GM13976 (cell line): ENCODE results near the gene HAGHL.
A peak's percentile ranks its signal among the peaks of the same experiment; 100 is the strongest.

ENCODE experiments used
- DNase-seq: peaks from one replicate; pipeline ENCODE4 v3.0.0; 2012; ENCODE audit warnings: low spot score
- in situ Hi-C: fragments of 300-500 bp; cut with MboI; formaldehyde crosslinking; loops from one replicate; pipeline ENCODE4 v1.12.0; 2022; ENCODE audit warnings: low sequenced_read_pairs, mixed read lengths, inconsistent platforms; ENCODE audit not compliant: unreplicated experiment
- TF ChIP-seq, protein P1 (sequence below): IDR thresholded peaks from 2 replicates; pipeline ENCODE4 v1.5.1; 2012; ENCODE audit warnings: borderline replicate concordance, mild to moderate bottlenecking; ENCODE audit not compliant: insufficient read depth; ENCODE audit errors: extremely low read depth, missing control alignments, control extremely low read depth

The HAGHL gene

DNA sequence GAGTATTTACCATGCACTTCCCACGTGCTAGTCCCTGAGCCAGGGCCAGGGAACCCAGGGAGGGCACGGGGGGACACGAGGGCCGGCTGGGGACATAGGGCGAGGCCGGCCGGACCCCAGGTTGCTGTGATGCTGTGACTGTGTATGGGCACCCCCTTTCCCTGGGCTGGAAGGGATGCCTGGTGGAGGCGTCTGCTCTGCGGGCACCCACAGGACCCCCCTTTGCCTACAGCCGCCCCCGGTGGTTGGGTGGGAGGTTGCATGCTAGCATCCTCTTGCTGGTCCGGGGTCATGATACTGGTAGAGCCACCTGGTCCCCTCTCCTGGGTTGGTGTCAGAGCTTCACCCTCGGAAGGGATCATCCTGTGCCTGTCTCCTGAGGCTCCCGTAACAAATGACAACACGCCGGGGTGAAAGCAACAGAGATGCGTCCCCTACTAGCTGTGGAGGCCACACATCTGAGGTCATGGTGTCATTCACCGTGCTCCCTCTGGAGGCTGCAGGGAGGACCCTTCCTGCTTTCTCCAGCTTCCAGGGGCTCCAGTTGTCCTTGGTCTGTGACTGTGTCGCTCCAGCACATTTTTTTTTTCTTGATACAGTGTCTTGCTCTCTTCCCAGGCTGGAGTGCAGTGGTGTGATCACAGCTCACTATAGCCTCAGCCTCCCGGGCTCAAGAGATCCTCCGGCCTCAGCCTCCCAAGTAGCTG lies 17.0 kb downstream of the HAGHL start:
- in situ Hi-C loops, result no loop called here
- no peak for DNase-seq
- TF ChIP-seq, protein P1, sequence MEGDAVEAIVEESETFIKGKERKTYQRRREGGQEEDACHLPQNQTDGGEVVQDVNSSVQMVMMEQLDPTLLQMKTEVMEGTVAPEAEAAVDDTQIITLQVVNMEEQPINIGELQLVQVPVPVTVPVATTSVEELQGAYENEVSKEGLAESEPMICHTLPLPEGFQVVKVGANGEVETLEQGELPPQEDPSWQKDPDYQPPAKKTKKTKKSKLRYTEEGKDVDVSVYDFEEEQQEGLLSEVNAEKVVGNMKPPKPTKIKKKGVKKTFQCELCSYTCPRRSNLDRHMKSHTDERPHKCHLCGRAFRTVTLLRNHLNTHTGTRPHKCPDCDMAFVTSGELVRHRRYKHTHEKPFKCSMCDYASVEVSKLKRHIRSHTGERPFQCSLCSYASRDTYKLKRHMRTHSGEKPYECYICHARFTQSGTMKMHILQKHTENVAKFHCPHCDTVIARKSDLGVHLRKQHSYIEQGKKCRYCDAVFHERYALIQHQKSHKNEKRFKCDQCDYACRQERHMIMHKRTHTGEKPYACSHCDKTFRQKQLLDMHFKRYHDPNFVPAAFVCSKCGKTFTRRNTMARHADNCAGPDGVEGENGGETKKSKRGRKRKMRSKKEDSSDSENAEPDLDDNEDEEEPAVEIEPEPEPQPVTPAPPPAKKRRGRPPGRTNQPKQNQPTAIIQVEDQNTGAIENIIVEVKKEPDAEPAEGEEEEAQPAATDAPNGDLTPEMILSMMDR, result no peak

DNA sequence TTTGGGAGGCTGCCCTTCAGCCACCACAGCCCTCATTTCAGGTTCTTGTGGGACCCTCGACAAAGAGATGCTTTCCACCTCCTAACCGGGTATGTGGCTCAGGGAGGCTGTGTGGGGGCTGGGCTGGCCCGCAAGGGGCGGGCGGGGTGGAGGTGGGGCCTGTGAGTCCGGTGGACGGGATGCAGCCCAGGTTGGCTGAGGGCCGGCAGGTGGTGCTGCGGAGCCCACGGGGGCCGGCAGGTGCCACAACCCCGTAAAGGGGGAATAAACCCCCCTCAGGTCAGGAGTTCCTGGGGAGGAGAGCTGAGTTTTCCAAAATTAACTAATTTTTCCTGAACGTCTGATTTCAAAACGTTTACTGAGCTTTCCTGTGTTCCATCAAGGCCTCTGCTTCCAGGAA lies 18.8 kb downstream of the HAGHL start:
- TF ChIP-seq, protein P1, result no peak
- DNase-seq, result peak; percentile 81
- in situ Hi-C loops, result no loop called here

GRCh38 chr16:746637-747036 lies 19.7 kb downstream of the HAGHL start:
- no peak for DNase-seq
- TF ChIP-seq, protein P1, result no peak
- in situ Hi-C loops, result no loop called here

DNA sequence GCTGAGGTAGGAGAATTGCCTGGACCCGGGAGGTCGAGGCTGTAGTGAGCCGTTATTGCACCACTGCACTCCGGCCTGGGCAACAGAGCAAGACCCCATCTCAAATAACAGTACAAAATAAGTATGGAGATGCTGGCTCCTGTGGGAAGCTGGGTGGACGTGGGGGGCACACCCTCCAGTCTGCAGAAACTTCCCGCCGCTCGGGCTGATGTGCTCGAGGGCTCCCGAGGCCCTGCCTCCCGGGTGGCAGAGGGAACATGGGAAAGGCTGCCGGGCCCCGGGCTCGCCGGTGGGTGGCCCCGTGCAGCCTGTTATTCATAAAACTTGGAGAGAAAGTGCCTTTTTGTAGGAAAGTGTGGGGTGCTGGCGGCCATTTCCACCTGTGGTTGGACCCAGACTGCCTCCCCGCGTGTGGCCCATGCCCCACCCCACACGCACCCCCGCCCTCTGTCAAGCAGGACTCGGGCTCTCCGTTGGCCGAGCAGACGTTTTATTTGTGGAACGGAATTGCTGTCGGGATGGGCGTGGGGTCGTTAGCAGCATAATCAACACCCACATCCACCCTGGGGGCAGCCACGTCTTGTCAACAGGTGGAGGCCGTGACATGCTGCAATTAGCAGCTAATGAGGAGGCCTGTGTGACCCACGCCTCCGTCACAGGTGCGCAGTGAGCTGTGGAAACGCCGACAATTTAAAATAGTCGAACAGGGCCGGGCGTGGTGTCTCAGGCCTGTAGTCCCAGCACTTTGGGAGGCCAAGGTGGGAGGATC lies 21.3 kb downstream of the HAGHL start:
- DNase-seq, result no peak
- in situ Hi-C loops, result no loop called here
- TF ChIP-seq, protein P1, result no peak

- TF ChIP-seq, protein P1, result no peak
- in situ Hi-C loops, result no loop called here
- DNase-seq, result no peak
Observed at GRCh38 chr16:749010-749409, 22.1 kb downstream of the HAGHL start.

- no peak for DNase-seq
- in situ Hi-C loops, result no loop called here
- TF ChIP-seq, protein P1, result no peak
Observed at GRCh38 chr16:750485-750884, 23.6 kb downstream of the HAGHL start.
